H1 (cell line): ENCODE results near the gene CDCA4.
A peak's percentile ranks its signal among the peaks of the same experiment; 100 is the strongest.
"Not testable (repeated sequence)": the region's sequence is repeated elsewhere in the genome, so short reads cannot be mapped to it uniquely, and the experiment has no call there.

Source experiments
- ASH2L ChIP-seq: fragments of 200-600, 300-600 bp; sonication (generic); IDR thresholded peaks from one replicate; pipeline ENCODE4 v1.7.1; 2017; ENCODE audit warnings: low read length
- ATF2 ChIP-seq: IDR thresholded peaks from 2 replicates; pipeline ENCODE4 v1.6.1; 2012; ENCODE audit warnings: low read length, inconsistent platforms
- CTCF ChIP-seq, 3 experiments: IDR thresholded peaks; 1 replicate in 2 of 3; 2 replicates in 1 of 3; pipeline versions ENCODE4 v1.5.1 to v1.6.1; 2011; ENCODE audit warnings: low read length in 3 of 3, mild to moderate bottlenecking in 3 of 3, inconsistent platforms in 2 of 3, low read depth in 1 of 3, moderate library complexity in 1 of 3; ENCODE audit not compliant: insufficient read depth in 1 of 3; ENCODE audit errors: control extremely low read depth in 1 of 3
- EP300 ChIP-seq, 2 experiments: IDR thresholded peaks; 1 replicate in 1 of 2; 2 replicates in 1 of 2; pipeline ENCODE4 v1.6.1; 2011 to 2012; ENCODE audit warnings: low read depth in 2 of 2, low read length in 2 of 2, mild to moderate bottlenecking in 2 of 2, borderline replicate concordance in 1 of 2, inconsistent platforms in 1 of 2, moderate library complexity in 1 of 2
- EZH2 ChIP-seq: fragments of 200-600 bp; sonication (generic); IDR thresholded peaks from 2 replicates; pipeline ENCODE4 v1.7.1; 2012; ENCODE audit warnings: low read depth, mild to moderate bottlenecking, moderate library complexity, low read length, inconsistent platforms; ENCODE audit not compliant: severe bottlenecking
- JUN ChIP-seq: IDR thresholded peaks from 2 replicates; pipeline ENCODE4 v1.6.1; 2011; ENCODE audit warnings: low read depth, mild to moderate bottlenecking, improper control_type of control experiment, low read length
- RAD21 ChIP-seq, 2 experiments: IDR thresholded peaks in 1 of 2; conservative IDR thresholded peaks in 1 of 2; 2 replicates each; pipeline ENCODE4 v1.6.1; 2011; ENCODE audit warnings: low read depth in 2 of 2, low read length in 2 of 2, improper control_type of control experiment in 1 of 2, inconsistent platforms in 1 of 2, mild to moderate bottlenecking in 1 of 2, moderate library complexity in 1 of 2
- TCF12 ChIP-seq: IDR thresholded peaks from 2 replicates; pipeline ENCODE4 v1.6.1; 2011; ENCODE audit warnings: low read depth, mild to moderate bottlenecking, low read length
- ZNF274 ChIP-seq: IDR thresholded peaks from 2 replicates; pipeline ENCODE4 v1.7.0; 2012; ENCODE audit warnings: low read length, borderline replicate concordance; ENCODE audit errors: extremely low read depth

GRCh38 chr14:105033412-105033900 lies 12.6 kb upstream of the CDCA4 start:
- TF ChIP-seq CTCF (IDR thresholded peaks at IDR 0.05; ENCODE audit: control extremely low read depth in 1 of 3, insufficient read depth in 1 of 3, low read depth in 1 of 3, low read length in 3 of 3); JUN; ATF2; RAD21 (IDR thresholded peaks at IDR 0.05 in 1 of 2, conservative IDR thresholded peaks at IDR 0.05 in 1 of 2; ENCODE audit: low read depth in 2 of 2, low read length in 2 of 2); EP300 (IDR thresholded peaks at IDR 0.05; ENCODE audit: borderline replicate concordance in 1 of 2, low read depth in 2 of 2, low read length in 2 of 2); TCF12; ZNF274: not testable (repeated sequence)
- TF ChIP-seq ASH2L (peak; percentile 24), EZH2 (peak; percentile 58)
